Testis (tissue), 2 donors: ENCODE results near the gene GPLD1.

ENCODE experiments used
- POLR2A ChIP-seq: fragments of 450-650 bp; IDR thresholded peaks from one replicate; pipeline ENCODE4 v1.6.1; 2017; ENCODE audit warnings: antibody characterized with exemption, mild to moderate bottlenecking, moderate library complexity
- TF ChIP-seq, protein P1 (sequence below), 3 experiments: fragments of 450-650 bp in 2 of 3; fragments of 200-600 bp in 1 of 3; sonication (generic) in 1 of 3; IDR thresholded peaks; one replicate each; pipeline ENCODE4 v1.5.1; 2016 to 2019; ENCODE audit warnings: antibody characterized with exemption in 3 of 3, mild to moderate bottlenecking in 2 of 3, moderate library complexity in 1 of 3

DNA sequence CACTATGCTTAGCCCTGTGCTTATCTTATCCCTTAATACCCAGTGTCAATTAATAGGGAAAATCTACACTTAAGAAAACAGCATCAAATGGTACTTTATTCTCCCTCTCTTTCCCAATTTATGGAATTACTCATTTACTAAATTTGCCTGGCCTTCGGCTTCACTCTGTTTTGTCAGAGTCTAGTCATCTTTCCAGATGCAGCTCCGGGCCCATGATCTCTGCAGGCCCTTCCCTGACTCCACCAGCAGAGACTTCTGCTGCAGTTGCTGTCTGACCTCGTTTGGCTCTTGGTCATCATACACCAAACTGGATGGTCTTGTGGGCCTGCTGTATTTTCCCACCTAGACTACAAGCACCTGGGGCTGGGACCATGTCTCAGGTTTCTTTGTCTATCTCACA, 59.3 kb downstream of the GPLD1 start:
- TF ChIP-seq, protein P1, sequence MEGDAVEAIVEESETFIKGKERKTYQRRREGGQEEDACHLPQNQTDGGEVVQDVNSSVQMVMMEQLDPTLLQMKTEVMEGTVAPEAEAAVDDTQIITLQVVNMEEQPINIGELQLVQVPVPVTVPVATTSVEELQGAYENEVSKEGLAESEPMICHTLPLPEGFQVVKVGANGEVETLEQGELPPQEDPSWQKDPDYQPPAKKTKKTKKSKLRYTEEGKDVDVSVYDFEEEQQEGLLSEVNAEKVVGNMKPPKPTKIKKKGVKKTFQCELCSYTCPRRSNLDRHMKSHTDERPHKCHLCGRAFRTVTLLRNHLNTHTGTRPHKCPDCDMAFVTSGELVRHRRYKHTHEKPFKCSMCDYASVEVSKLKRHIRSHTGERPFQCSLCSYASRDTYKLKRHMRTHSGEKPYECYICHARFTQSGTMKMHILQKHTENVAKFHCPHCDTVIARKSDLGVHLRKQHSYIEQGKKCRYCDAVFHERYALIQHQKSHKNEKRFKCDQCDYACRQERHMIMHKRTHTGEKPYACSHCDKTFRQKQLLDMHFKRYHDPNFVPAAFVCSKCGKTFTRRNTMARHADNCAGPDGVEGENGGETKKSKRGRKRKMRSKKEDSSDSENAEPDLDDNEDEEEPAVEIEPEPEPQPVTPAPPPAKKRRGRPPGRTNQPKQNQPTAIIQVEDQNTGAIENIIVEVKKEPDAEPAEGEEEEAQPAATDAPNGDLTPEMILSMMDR (IDR thresholded peaks at IDR 0.05), result no peak
- TF ChIP-seq POLR2A, result no peak
